Lower leg skin (tissue), 4 donors: ENCODE measurements around the gene NACC1. TPM values are rescaled to one million over a fixed set of nuclear protein-coding genes. Genes with fewer than 3 reads are reported as not detected.

Source experiments
- DNase-seq, 2 donors: peaks; one replicate each; pipeline ENCODE4 v3.0.0-alpha.2; 2019; ENCODE audit warnings: low spot score in 2 of 2
- H3K4me3 ChIP-seq: fragments of 200-600 bp; sonication (generic); 2 replicates; pipeline ENCODE4 v1.5.1; 2017; ENCODE audit warnings: mild to moderate bottlenecking, low read depth; ENCODE audit not compliant: poor library complexity, severe bottlenecking
- POLR2A ChIP-seq, 2 donors: fragments of 450-650 bp; IDR thresholded peaks; one replicate each; pipeline ENCODE4 v1.6.1; 2016 to 2017; ENCODE audit warnings: antibody characterized with exemption in 2 of 2, mild to moderate bottlenecking in 1 of 2, moderate library complexity in 1 of 2
- WGBS, 2 donors: methylation state at CpG; one replicate each; pipeline ENCODE4 v1.1.5; 2018; 5-methylcytosine and 5-hydroxymethylcytosine counted together
- intact Hi-C: fragments of 100-400 bp; cut with DNase I; formaldehyde crosslinking; loops from one replicate; pipeline ENCODE4 v1.15.0; 2023; ENCODE audit warnings: low total_unique reads
- total RNA-seq, 4 donors: library from RNA; depleted of rRNA; stranded (reverse); fragments of >200 nt; gene quantifications; one replicate each; pipeline ENCODE4 v1.1.0, GENCODE V29; 2016
- TF ChIP-seq, protein P1 (sequence below), 3 donors: fragments of 450-650 bp; IDR thresholded peaks; one replicate each; pipeline ENCODE4 v1.5.1; 2016; ENCODE audit warnings: antibody characterized with exemption in 3 of 3, mild to moderate bottlenecking in 3 of 3, moderate library complexity in 2 of 3

NACC1 gene
- total RNA-seq, 4 donors from 2014 or later = 21.4 to 46.1 (median 39.8) TPM

DNA sequence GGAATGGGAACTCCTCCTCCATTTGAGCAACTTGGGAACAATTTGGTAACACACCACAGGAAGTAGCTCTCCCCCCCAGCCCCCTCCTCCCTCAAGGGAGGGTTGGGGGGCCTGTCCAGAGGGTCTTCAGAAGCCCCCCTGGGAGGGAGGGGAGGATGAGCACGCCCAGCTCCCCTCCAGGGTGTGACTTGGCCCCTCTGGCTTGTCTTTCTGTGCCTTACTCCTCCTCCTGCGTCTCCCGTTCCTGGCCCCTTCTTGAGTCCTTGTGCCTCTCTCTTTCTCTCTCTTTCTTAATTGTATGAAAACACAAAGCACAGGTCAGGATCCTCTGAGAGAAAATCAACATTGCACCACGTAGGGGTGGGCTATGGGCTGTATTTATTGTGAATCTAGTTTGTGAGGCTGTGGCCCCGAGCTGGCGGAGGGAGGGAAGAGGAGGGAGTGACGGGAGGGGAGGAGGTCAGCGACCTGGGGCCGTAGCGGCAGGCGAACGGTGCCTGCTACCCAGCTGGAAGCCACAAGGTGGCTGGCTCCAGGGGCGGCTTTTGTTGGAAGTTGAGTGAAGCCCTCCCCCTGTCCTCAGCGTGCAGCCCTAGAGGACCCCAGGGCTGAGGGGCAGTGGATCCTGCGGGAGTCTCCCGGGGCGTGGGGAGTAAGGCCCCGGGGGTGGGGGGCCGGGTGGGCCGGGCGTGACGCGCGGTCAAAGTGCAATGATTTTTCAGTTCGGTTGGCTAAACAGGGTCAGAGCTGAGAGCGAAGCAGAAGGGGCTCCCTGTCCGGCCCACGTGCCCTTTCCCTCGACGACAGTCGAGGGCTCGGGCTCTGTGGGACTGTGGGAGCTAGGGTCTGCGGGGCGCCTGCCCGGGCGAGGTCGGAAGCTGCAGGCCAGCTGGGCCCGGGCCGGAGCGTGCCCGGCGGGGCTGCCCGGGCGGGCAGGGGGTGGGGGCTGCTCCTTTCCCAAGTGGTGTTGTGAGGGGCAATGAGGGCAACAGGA is 21.8 kb upstream of the NACC1 start:
- 39 to 60% methylated on average over 35 to 44 of the region's 44 CpGs for WGBS, 2 donors
- no peak for TF ChIP-seq POLR2A (IDR thresholded peaks at IDR 0.05)
- TF ChIP-seq, protein P1, sequence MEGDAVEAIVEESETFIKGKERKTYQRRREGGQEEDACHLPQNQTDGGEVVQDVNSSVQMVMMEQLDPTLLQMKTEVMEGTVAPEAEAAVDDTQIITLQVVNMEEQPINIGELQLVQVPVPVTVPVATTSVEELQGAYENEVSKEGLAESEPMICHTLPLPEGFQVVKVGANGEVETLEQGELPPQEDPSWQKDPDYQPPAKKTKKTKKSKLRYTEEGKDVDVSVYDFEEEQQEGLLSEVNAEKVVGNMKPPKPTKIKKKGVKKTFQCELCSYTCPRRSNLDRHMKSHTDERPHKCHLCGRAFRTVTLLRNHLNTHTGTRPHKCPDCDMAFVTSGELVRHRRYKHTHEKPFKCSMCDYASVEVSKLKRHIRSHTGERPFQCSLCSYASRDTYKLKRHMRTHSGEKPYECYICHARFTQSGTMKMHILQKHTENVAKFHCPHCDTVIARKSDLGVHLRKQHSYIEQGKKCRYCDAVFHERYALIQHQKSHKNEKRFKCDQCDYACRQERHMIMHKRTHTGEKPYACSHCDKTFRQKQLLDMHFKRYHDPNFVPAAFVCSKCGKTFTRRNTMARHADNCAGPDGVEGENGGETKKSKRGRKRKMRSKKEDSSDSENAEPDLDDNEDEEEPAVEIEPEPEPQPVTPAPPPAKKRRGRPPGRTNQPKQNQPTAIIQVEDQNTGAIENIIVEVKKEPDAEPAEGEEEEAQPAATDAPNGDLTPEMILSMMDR (IDR thresholded peaks at IDR 0.05) = peak in 1 of 3 donors; percentile 21
- no peak for DNase-seq
- H3K4me3 ChIP-seq = no peak overlapping the region
- intact Hi-C loops = loop anchor here (5.0 kb wide), 1 partner anchor 119 kb away; no protein-coding TSS in a partner anchor

DNA sequence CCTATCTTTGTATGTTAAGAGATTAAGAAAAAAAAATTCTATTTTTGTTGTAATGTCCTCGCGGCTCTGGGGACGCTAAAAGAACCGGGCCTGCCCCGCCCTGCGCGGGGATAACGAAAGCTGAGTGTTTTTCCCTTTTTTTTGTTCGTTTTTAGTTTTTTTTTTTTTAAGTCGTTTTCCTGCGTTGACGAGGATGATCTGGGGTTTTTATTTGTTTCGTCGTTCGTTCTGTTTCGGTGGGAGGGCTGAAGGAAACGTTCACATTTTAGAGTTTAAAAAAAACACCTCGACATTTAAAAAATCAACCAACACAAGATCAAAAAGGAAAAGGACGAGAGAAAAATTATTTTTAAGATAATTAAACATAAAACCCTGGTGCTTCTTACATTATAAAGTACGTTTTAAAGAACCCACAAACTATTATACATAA is 21.0 kb upstream of the NACC1 start:
- no peak for DNase-seq
- TF ChIP-seq, protein P1 (IDR thresholded peaks at IDR 0.05) = no peak
- no peak for TF ChIP-seq POLR2A (IDR thresholded peaks at IDR 0.05)
- intact Hi-C loops = loop anchor here (5.0 kb wide), 1 partner anchor 120 kb away; no protein-coding TSS in a partner anchor
- 40 to 44% methylated on average over 20 of the region's 20 CpGs for WGBS, 2 donors
- H3K4me3 ChIP-seq = no peak overlapping the region

DNA sequence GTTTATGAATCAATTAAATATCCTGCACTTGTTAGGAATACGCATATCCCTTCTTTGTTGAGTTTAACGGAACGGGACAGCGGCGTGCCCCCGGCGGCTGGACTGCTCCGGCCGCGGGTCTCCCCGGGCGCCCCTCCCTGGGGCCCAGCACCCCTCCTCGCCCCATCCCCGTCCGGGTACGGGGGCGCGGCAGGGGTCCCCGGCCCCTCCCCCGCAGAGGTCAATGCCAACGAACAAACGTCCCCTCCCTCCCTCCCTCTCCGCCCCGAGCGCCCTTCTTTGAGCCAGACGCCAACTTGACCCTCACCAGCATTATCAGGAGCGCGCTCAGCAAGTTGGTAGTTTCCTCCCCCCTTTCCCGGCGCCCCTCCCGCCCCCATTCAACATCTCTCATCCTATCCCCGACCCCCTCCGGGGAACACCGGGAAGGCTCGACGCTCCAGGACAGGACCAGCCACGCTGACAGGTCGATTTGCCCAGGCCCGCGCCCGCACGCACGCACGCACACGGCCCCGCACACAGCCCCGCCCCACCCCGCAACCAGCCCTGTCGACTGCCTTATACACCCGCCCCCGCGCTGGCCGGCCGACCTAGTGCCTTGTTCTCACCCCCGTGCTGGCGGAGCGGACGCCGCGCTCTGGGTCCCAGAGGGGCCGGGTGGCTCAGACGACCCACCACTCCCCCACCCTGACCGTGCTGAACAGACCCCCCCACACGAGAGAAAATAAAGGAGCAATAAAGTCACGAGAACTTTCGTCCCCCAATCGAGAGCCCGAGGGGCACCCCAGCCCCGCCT is 20.4 kb upstream of the NACC1 start:
- 10 to 11% methylated on average over 44 to 69 of the region's 69 CpGs for WGBS, 2 donors
- intact Hi-C loops = loop anchor here (5.0 kb wide), 1 partner anchor 120 kb away; no protein-coding TSS in a partner anchor
- H3K4me3 ChIP-seq = no peak overlapping the region
- TF ChIP-seq, protein P1 (IDR thresholded peaks at IDR 0.05) = no peak
- TF ChIP-seq POLR2A (IDR thresholded peaks at IDR 0.05) = no peak
- no peak for DNase-seq

DNA sequence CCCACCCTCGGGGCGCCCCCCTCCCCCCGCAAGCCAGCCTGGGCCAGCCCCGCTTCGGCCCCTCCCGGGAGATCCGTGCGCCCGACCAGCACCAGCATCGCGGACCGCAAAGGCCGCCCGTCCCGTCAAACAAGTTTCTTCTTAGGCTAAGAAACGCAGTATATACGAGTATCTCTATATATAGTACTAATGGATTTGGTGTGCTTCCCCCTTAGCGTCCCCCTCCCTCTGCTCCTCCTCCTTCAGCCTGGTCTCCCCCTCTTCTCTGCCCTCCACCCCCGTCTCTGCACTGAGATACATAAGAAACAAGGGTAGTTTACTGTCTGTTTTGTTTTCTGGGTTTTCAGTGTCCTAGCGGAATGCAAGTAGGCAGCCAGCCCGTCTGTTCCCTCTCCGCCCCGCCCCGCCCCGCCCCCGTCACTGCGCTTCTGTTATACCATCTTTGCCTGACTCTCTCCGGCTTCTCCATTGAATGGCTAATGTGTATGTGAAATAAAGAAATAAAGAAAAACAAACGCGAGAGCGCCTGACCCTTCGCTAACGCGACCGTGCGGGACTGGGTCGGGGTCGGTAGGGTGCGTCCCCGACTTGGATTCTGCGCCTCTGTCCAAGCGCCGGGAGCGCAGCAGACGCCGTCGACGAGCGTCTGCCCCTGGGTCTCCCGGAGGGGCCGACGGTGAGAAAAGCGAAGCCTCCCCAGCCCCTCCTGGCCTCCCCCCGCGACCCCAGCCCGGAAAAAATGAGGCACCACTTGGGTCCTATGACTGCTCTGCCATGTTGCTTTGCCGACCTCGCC is 19.6 kb upstream of the NACC1 start:
- WGBS, 2 donors = 7 to 12% methylated on average over 44 to 51 of the region's 58 CpGs
- intact Hi-C loops = loop anchor here (5.0 kb wide), 1 partner anchor 121 kb away; no protein-coding TSS in a partner anchor
- peak overlapping the region; percentile 17 for H3K4me3 ChIP-seq
- TF ChIP-seq POLR2A (IDR thresholded peaks at IDR 0.05) = no peak
- TF ChIP-seq, protein P1 (IDR thresholded peaks at IDR 0.05) = no peak
- no peak for DNase-seq
